Central memory CD8-positive, alpha-beta T cell (primary cell): ENCODE results near the gene LRRC37A.
"Not testable (repeated sequence)": the region's sequence is repeated elsewhere in the genome, so short reads cannot be mapped to it uniquely, and the experiment has no call there.

Experiments
- ATAC-seq: fragments of 150-1000 bp; cut with Tn5 transposase; replicated peaks from 2 replicates; pipeline ENCODE4 v1.10.0; 2022; ENCODE audit warnings: mild to moderate bottlenecking, moderate FRiP score, moderate number of reproducible peaks; ENCODE audit not compliant: poor library complexity, severe bottlenecking; ENCODE audit errors: extremely low read depth
- DNase-seq, 2 donors: peaks; one replicate each; pipeline ENCODE4 v3.0.0; 2021; ENCODE audit warnings: low spot score in 2 of 2
- H3K27ac Mint-ChIP-seq: one replicate; pipeline ENCODE4 v1.8.0; 2022; ENCODE audit warnings: low read depth, mild to moderate bottlenecking, moderate library complexity, mixed read lengths
- H3K27me3 Mint-ChIP-seq: one replicate; pipeline ENCODE4 v1.8.0; 2022; ENCODE audit warnings: mixed read lengths
- H3K36me3 Mint-ChIP-seq: one replicate; pipeline ENCODE4 v1.8.0; 2022; ENCODE audit warnings: mild to moderate bottlenecking, moderate library complexity, mixed read lengths; ENCODE audit not compliant: insufficient read depth
- H3K4me1 Mint-ChIP-seq: one replicate; pipeline ENCODE4 v1.8.0; 2022; ENCODE audit warnings: mixed read lengths
- H3K4me3 Mint-ChIP-seq: one replicate; pipeline ENCODE4 v1.8.0; 2022; ENCODE audit warnings: mild to moderate bottlenecking, moderate library complexity, mixed read lengths
- H3K9me3 Mint-ChIP-seq: one replicate; pipeline ENCODE4 v1.8.0; 2022; ENCODE audit warnings: mixed read lengths

LRRC37A gene

GRCh38 chr17:46348345-46348744 is 53.4 kb downstream of the LRRC37A start:
- not testable (repeated sequence) for H3K36me3 Mint-ChIP-seq, H3K4me3 Mint-ChIP-seq, H3K9me3 Mint-ChIP-seq, H3K27ac Mint-ChIP-seq, DNase-seq, H3K27me3 Mint-ChIP-seq, ATAC-seq, H3K4me1 Mint-ChIP-seq

GRCh38 chr17:46349060-46349459 is 54.1 kb downstream of the LRRC37A start:
- not testable (repeated sequence) for H3K4me1 Mint-ChIP-seq, ATAC-seq, H3K4me3 Mint-ChIP-seq, H3K27me3 Mint-ChIP-seq, DNase-seq, H3K36me3 Mint-ChIP-seq, H3K27ac Mint-ChIP-seq, H3K9me3 Mint-ChIP-seq

DNA sequence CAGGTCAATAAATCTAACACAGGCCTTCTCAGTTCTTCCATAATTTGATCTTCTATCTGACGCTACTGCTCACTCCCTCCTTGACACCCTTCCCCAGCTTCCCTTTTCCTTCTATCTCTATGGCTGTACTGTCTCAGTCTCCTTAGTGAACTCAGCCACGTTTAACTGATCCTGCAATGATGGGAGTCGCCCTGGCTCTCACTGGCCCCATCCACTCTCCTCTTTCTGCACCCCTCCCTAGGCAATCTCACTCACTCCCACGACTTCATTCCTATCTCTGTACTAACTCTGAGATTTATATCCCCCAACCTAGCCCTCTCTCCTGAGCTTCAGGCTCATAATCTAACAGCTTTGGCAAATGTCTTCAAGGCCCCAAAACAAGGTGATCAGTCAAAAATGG is 58.9 kb downstream of the LRRC37A start:
- not testable (repeated sequence) for H3K4me1 Mint-ChIP-seq, DNase-seq

GRCh38 chr17:46361145-46361735 is 66.3 kb downstream of the LRRC37A start:
- not testable (repeated sequence) for H3K4me3 Mint-ChIP-seq, DNase-seq, H3K36me3 Mint-ChIP-seq, H3K27me3 Mint-ChIP-seq, H3K4me1 Mint-ChIP-seq, H3K9me3 Mint-ChIP-seq, H3K27ac Mint-ChIP-seq
- ATAC-seq: peak; percentile 54

More for the DNA sequence above, 58.9 kb downstream of the LRRC37A start:
- not testable (repeated sequence) for H3K27ac Mint-ChIP-seq, H3K9me3 Mint-ChIP-seq, H3K27me3 Mint-ChIP-seq, H3K36me3 Mint-ChIP-seq, ATAC-seq, H3K4me3 Mint-ChIP-seq

GRCh38 chr17:46361755-46362154 is 66.8 kb downstream of the LRRC37A start, which contains the start of gene ARL17B:
ARL17B (minus strand) TSS chr17:46361766; CDS start chr17:46358397, 3,369 bp downstream.
- DNase-seq (peak; percentile 59 to 91), ATAC-seq (peak; percentile 98)
- not testable (repeated sequence) for H3K4me1 Mint-ChIP-seq, H3K4me3 Mint-ChIP-seq, H3K36me3 Mint-ChIP-seq, H3K27ac Mint-ChIP-seq, H3K9me3 Mint-ChIP-seq, H3K27me3 Mint-ChIP-seq

DNA sequence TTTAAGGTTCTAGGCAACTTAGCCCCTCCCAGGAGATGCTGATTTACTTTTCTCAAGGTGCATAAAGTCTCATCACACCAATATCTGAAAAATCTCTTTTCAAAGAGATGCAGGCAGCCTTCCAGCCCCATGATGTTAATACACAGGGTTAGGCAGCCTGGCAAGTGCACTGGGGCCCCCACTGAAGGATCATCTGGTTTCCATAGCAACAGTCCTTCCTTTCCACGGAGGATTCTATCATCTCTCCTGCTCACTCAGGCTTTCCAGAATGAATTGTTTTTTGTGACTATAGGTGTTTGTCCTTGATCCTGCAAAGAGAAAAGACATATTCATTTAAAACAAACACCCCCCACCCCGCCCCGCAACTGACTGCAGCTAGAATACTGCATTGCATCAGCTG is 72.6 kb downstream of the LRRC37A start:
- not testable (repeated sequence) for H3K4me1 Mint-ChIP-seq, H3K27me3 Mint-ChIP-seq, DNase-seq, H3K36me3 Mint-ChIP-seq, H3K27ac Mint-ChIP-seq, H3K9me3 Mint-ChIP-seq, ATAC-seq, H3K4me3 Mint-ChIP-seq

DNA sequence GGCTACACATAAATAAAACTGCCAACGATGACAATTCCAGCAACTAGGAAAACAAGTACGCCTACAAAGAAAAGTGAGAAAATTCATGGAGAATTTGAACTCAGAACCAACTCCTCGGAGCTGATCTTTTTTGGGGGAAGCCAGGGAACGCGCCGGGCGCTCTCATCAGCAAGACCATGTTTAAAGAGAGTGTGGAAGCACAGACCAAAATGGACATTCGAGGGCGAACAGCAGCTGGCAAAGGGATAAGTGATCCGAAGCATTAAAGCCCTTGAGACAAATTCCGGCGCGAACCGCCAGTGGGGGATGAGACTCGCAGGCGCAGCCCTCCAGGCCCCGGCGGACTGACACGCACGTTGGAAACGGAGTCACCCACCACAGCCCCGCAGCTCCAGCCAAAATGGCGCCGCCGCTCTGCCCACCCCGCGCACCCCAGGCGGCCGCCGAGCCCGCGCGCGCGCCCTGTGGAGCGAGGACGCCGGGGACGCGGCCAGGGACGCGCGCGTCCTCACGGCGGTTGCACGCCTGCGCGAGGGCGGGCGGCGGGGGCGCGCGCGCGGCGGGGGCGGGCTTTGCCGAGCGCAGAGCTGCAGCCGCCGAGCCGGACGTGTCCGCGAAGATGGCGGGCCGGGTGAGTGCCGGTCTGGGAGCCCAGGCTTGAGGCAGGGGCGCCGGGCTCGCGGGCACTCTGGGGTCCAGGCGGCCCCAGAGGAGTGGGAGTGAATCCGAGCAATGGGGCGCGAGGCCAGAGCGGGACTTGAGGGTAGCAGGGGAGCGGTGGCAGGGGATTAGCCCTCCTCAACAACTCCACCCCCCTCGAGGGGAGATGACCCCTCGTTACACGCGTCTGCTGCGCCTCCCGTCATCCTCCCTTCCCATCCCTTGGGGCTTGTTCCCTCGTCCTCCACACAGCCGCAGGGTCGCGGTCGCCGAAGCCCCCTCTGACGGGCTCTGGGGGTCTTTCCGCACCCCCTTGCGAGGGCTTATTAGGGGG is 77.6 kb downstream of the LRRC37A start:
- H3K4me3 Mint-ChIP-seq, H3K9me3 Mint-ChIP-seq, H3K4me1 Mint-ChIP-seq, H3K27ac Mint-ChIP-seq, DNase-seq, H3K36me3 Mint-ChIP-seq, H3K27me3 Mint-ChIP-seq: not testable (repeated sequence)
- ATAC-seq: peak; percentile 91

DNA sequence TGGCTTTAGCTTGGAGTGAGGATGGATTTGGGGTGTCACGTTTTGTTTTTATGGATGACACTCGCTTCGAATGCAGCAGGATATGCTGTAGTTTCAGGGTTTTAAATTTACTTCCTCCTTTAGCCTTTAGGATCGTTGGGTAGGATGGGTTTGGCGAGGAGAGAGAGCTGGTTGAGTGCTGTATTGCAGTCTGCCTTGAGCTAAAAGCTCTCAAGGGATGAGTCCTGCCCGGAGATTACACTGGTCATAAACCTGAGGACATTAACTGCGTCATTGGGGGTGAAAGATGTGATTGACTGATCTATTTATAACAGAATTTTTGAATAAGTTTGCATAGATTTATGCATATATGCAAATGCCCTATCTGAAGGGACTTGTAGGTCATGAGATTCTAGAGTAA is 78.5 kb downstream of the LRRC37A start:
- H3K4me3 Mint-ChIP-seq, H3K27ac Mint-ChIP-seq, H3K27me3 Mint-ChIP-seq, DNase-seq, H3K9me3 Mint-ChIP-seq, H3K36me3 Mint-ChIP-seq, H3K4me1 Mint-ChIP-seq: not testable (repeated sequence)
- peak; percentile 58 for ATAC-seq

DNA sequence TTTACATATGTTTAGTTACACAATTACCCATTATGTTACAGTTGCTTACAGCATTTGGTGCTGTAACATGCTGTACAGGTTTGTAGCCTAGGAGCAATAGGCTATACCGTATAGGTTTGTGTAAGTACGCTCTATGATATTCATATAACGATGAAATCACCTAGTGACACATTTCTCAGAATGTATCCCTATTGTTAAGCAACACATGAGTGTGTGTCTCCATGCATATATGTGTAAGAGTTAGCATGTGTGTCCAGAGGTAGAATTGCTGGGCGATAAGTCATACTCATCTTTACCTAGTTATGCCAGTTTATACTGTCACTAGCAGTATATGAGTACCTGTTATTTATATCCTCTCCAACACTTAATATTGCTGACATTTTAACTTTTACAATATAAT is 88.2 kb downstream of the LRRC37A start:
- H3K27me3 Mint-ChIP-seq, H3K4me1 Mint-ChIP-seq, H3K36me3 Mint-ChIP-seq, H3K9me3 Mint-ChIP-seq, DNase-seq, ATAC-seq, H3K4me3 Mint-ChIP-seq, H3K27ac Mint-ChIP-seq: not testable (repeated sequence)

- not testable (repeated sequence) for DNase-seq, H3K4me3 Mint-ChIP-seq, H3K9me3 Mint-ChIP-seq, H3K27ac Mint-ChIP-seq, ATAC-seq, H3K4me1 Mint-ChIP-seq, H3K36me3 Mint-ChIP-seq, H3K27me3 Mint-ChIP-seq
Observed at GRCh38 chr17:46385491-46385890, 90.6 kb downstream of the LRRC37A start.
